ENCODE results near the gene TJP1.
"Not testable (repeated sequence)": the region's sequence is repeated elsewhere in the genome, so short reads cannot be mapped to it uniquely, and the experiment has no call there.

TJP1 gene

DNA sequence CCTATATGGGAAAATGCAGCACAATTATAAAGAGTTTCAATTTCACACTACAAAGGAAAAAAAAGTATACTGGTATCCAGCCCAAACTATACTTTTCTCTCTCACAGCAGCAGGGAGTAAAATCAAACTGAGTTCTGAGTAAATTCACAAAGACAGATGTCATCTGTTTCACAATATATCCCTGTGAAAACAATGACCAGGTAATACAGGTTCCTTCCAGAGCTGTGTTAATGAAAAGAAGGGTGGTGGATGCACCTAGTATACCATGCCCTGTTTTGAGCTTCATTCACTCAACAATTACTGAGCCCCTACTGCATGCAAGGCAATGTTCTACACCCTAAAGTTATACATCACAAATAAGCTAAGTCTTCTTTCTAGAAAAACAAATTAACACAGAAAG lies 108.5 kb downstream of the TJP1 start:
- DNase-seq (no peak), ATAC-seq (replicated peaks) (no peak)
- H3K9me3 Mint-ChIP-seq = peaks cover 4 to 6% of the 10 kb centered on the region in 2 donors
- no peak overlapping the region for H3K4me3 Mint-ChIP-seq
- no peaks in the 10 kb centered on the region for H3K27me3 Mint-ChIP-seq
- H3K36me3 Mint-ChIP-seq (ENCODE audit: insufficient read depth) = no peaks in the 10 kb centered on the region
- no peak overlapping the region for H3K27ac Mint-ChIP-seq
- no peaks in the 10 kb centered on the region for H3K4me1 Mint-ChIP-seq (ENCODE audit: low read depth in 2 of 2)

DNA sequence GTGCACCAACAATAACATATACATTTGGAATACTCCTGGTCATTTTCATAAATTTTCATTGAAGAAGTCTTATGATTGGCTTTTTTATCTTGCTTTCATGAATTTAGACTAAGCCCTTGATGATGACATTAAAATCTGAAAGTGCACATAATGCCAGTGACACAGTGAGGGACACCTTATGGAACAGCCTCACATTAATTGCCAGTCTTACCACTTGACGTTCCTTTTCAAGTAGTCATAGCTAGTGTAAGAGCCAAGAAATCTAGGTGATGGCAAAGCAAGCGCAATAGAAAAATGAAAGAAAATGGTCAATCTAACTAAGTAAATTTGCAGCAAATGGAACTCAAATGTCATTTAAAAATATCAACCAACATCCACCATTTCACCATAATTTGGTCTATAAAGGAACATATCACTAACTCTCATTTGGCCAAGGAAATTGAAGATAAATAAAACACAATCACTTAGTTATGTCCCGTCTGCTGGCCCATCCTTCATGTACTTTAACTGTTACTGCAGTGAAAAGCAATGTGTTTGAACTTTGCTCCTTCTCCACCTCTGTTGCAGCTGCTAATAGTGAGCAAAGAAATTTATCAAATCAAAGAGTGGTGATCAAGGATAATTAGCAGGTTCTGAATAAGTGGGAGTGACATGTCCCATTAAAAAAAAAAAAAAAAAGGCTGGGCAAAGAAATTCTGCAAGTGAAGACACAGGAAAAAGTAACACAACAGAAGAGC lies 110.0 kb downstream of the TJP1 start:
- H3K36me3 Mint-ChIP-seq (ENCODE audit: insufficient read depth) = no peaks in the 10 kb centered on the region
- no peaks in the 10 kb centered on the region for H3K4me1 Mint-ChIP-seq (ENCODE audit: low read depth in 2 of 2)
- no peak overlapping the region for H3K4me3 Mint-ChIP-seq
- H3K27me3 Mint-ChIP-seq = peaks cover 0 to under 1% of the 10 kb centered on the region in 2 donors
- no peak overlapping the region for H3K27ac Mint-ChIP-seq
- ATAC-seq (replicated peaks) (no peak), DNase-seq (no peak)
- H3K9me3 Mint-ChIP-seq = peaks cover 0 to 3% of the 10 kb centered on the region in 2 donors

DNA sequence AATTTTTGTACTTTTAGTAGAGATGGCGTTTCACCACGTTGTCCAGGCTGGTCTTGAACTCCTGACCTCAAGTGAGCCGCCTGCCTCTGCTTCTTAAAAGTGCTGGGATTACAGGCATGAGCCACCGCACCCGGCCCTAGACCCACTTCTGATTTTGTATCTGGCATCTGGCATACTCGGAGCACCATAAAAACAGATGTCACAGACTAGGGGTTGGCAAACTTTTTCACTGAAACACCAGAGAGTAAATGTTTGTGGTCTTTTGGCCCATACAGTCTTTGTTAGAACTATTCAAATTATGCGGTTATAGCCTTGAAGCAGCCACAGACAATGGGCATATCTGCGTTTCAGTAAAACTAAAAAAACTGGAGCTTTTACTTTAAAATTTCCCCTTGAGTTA lies 110.7 kb downstream of the TJP1 start:
- H3K27me3 Mint-ChIP-seq = peaks cover 0 to 8% of the 10 kb centered on the region in 2 donors
- H3K4me3 Mint-ChIP-seq = no peak overlapping the region
- H3K36me3 Mint-ChIP-seq (ENCODE audit: insufficient read depth) = no peaks in the 10 kb centered on the region
- H3K4me1 Mint-ChIP-seq (ENCODE audit: low read depth in 2 of 2) = no peaks in the 10 kb centered on the region
- H3K9me3 Mint-ChIP-seq = peaks cover 0 to 3% of the 10 kb centered on the region in 2 donors
- DNase-seq (no peak), ATAC-seq (replicated peaks) (no peak)
- no peak overlapping the region for H3K27ac Mint-ChIP-seq

DNA sequence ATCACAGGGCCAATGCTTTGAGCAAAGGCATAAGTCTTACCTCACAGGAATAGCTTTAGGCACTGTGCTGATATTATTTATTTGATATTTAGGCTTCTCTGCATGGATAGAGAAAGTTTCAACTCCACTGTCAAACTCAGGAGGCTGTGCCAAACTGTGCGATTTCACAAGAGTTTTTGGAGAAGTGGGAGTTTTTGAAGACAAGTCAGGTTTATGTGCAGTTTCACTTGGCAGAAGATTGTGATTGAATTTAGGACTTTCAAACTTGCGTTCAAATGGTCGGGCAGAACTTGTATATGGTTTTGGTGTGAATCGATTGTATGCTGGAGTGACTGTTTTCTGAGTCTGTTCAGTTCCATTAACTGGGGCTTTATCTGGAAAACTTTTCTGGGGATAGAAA lies 113.7 kb downstream of the TJP1 start:
- H3K27me3 Mint-ChIP-seq = peaks cover 0 to 8% of the 10 kb centered on the region in 2 donors
- no peak overlapping the region for H3K27ac Mint-ChIP-seq
- no peaks in the 10 kb centered on the region for H3K36me3 Mint-ChIP-seq (ENCODE audit: insufficient read depth)
- ATAC-seq (replicated peaks) (no peak), DNase-seq (no peak)
- no peaks in the 10 kb centered on the region for H3K9me3 Mint-ChIP-seq
- no peaks in the 10 kb centered on the region for H3K4me1 Mint-ChIP-seq (ENCODE audit: low read depth in 2 of 2)
- no peak overlapping the region for H3K4me3 Mint-ChIP-seq

DNA sequence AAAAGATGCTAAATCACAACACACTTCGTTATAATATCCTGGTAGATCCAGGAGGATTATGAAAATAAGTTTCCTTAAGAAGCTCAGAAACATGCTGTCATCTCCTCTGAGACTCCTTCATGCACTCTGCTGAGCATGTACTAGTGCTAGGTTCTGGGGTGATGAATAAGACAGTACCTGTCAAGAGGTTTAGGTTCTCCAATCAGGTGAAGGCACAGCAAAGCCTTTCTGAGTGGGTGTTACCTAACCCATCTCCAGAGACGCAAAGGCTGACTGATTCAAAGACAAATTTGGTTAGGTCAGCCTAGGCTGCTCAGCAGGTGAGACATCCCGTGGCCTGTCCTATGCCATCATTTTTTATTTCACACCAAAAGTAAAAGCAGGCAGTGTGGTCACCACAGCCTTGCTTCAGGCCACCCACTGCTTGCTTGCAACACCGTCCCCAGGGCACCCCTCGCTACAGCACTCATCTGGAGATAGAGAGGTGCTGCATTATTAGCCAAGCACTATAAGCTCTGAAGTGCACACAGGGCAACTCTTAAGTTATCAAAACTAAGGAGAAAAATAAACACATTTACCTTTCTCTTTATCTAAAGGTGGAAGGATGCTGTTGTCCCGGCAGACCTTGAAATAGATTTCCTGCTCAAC lies 117.2 kb downstream of the TJP1 start:
- no peaks in the 10 kb centered on the region for H3K9me3 Mint-ChIP-seq
- ATAC-seq (replicated peaks) = no peak
- H3K4me3 Mint-ChIP-seq = no peak overlapping the region
- H3K36me3 Mint-ChIP-seq (ENCODE audit: insufficient read depth) = no peaks in the 10 kb centered on the region
- no peak overlapping the region for H3K27ac Mint-ChIP-seq
- H3K4me1 Mint-ChIP-seq (ENCODE audit: low read depth in 2 of 2) = no peaks in the 10 kb centered on the region
- DNase-seq = no peak
- peaks cover 0 to 8% of the 10 kb centered on the region in 2 donors for H3K27me3 Mint-ChIP-seq

DNA sequence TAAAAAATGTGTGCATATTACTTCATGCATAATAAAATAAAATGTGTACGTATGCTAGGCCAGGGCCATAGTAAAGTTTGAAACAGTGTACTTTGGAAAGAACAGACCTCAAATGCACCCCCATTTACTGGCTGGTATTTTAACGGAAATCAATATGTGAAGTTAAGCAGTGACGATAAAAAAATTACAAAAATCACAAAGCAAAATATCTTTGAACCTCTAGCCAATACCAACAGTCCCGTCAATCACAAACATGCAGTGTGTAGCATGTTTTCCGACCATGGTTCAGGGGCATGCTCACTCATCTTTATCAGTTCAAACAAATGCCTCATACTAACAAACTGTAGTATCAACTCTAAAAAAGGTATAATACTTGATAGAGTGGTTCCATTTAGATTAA lies 121.1 kb downstream of the TJP1 start:
- no peak for ATAC-seq (replicated peaks)
- H3K4me3 Mint-ChIP-seq = no peak overlapping the region

DNA sequence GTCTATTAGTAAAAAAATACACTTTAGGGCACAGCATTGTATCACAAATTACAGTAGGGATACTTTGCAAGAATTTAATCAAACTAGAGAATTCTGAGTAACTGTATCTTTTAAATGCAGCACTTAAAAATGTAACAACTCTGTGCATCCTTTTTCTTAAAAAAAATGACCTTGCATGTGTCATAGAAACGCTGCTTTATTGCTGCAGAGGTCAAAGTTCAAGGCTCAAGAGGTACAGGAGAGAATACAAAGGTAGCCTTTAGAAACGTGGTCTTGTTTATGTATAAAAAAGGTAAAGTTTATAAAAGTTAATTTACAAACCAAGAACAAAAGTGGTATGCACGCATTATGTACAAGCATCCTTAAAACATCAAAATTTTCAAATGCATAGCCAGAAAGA lies 122.0 kb downstream of the TJP1 start:
- no peaks in the 10 kb centered on the region for H3K27me3 Mint-ChIP-seq
- no peak overlapping the region for H3K27ac Mint-ChIP-seq
- no peaks in the 10 kb centered on the region for H3K36me3 Mint-ChIP-seq (ENCODE audit: insufficient read depth)
- no peaks in the 10 kb centered on the region for H3K4me1 Mint-ChIP-seq (ENCODE audit: low read depth in 2 of 2)
- no peak for ATAC-seq (replicated peaks)
- no peaks in the 10 kb centered on the region for H3K9me3 Mint-ChIP-seq
- no peak overlapping the region for H3K4me3 Mint-ChIP-seq
- DNase-seq = no peak

More for the DNA sequence above, 121.1 kb downstream of the TJP1 start:
- no peaks in the 10 kb centered on the region for H3K36me3 Mint-ChIP-seq (ENCODE audit: insufficient read depth)
- no peak for DNase-seq
- no peaks in the 10 kb centered on the region for H3K9me3 Mint-ChIP-seq
- H3K27ac Mint-ChIP-seq = no peak overlapping the region
- no peaks in the 10 kb centered on the region for H3K27me3 Mint-ChIP-seq
- no peaks in the 10 kb centered on the region for H3K4me1 Mint-ChIP-seq (ENCODE audit: low read depth in 2 of 2)

DNA sequence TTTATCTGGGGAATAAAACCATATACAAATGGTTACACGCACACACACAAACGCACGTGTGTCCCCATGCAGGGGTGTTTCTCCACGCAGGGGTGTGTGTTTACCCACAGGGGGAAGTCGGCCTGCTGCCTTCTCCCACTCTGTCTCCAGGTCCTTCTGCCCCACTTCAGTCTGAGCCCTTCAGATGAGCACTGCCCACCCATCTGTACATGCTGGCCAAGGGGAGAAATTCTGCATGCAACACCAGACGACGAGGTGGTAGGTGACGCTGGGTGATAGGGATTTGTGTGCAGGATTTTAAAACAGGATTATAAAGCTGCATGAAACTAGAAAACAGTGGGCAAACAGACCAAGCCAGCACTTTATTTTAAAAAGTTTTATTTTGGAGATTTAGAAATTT lies 122.5 kb downstream of the TJP1 start:
- no peak overlapping the region for H3K27ac Mint-ChIP-seq
- H3K36me3 Mint-ChIP-seq (ENCODE audit: insufficient read depth) = no peaks in the 10 kb centered on the region
- DNase-seq = no peak
- peaks cover 0 to under 1% of the 10 kb centered on the region in 2 donors for H3K9me3 Mint-ChIP-seq
- H3K4me3 Mint-ChIP-seq = no peak overlapping the region
- H3K4me1 Mint-ChIP-seq (ENCODE audit: low read depth in 2 of 2) = no peaks in the 10 kb centered on the region
- no peak for ATAC-seq (replicated peaks)
- H3K27me3 Mint-ChIP-seq = no peaks in the 10 kb centered on the region

DNA sequence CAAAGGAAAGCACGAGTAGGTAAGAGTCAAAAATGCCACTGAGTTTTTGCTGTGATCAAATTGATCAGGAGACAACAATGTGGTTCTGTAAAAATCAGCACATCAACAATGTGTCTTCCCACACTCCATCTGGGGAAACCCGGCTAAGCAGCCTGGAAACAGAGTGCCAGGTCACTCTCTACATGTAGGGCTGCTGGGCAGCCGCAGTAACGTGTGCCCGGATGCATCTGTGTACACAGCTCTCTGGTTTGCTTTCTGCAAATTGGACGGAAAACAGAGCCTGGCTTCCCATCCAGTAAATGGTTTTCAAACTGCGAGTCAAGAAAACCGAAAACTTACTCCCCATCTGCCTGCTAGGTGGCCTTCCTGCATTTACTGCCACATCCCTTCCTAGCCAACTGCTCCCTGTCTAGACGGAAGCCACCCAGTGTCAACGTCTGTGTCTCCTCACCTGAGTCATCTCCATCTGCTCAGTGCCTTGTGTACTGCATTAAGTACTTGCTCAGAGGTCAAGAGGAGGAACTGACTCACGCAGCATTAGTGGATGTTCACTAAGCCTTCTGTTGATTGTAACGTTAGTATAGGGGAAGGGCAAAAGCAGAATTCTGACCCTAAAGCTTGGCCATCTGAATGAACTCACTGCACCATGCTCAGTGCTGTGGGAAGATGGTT lies 124.1 kb downstream of the TJP1 start:
- Mint-ChIP-seq H3K36me3 (ENCODE audit: insufficient read depth) (no peaks in the 10 kb centered on the region), H3K9me3 (peaks cover 0 to 4% of the 10 kb centered on the region in 2 donors), H3K27ac (no peak overlapping the region), H3K27me3 (no peaks in the 10 kb centered on the region), H3K4me3 (no peak overlapping the region), H3K4me1 (ENCODE audit: low read depth in 2 of 2) (no peaks in the 10 kb centered on the region)
- ATAC-seq (replicated peaks) (no peak), DNase-seq (no peak)

DNA sequence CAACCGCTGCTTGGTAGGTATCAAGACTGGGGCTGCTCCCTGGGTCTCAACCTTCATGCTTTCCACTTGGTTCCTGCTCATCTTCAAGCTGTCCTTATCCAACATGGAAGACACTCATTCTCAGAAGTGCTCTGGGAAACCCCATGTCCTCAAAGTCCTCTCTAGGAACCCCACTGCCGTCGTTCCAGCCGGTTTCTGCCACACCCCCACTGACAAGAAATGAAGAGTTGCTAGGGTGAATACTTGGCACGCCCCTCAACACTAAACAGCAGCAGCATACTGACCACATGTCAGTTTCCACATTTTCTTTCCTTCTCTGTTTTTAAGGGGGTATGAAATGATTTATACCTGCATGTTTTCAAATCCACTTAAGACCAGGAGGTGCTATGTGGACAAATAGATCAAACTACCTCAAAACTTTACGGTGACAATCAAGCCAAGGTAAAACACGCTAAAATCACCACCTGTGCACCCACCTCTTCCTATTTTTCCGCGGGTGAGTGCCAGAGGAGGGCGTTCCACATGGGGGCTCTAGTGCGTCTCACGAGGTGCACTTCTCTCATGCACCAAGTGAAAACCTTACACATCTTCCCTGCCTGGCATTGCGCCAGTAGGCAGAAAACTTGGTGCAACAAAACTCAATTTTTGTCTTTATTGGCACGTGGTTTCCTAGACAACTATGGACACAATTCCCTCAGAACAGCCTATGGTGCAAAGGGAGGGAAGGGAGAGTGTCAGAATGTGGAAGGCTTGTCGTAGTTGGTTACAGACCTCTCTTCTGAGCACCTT lies 125.1 kb downstream of the TJP1 start:
- no peak overlapping the region for H3K27ac Mint-ChIP-seq
- peaks cover 0 to 8% of the 10 kb centered on the region in 2 donors for H3K9me3 Mint-ChIP-seq
- no peak for DNase-seq
- no peaks in the 10 kb centered on the region for H3K4me1 Mint-ChIP-seq (ENCODE audit: low read depth in 2 of 2)
- no peak overlapping the region for H3K4me3 Mint-ChIP-seq
- no peaks in the 10 kb centered on the region for H3K27me3 Mint-ChIP-seq
- ATAC-seq (replicated peaks) = no peak
- no peaks in the 10 kb centered on the region for H3K36me3 Mint-ChIP-seq (ENCODE audit: insufficient read depth)

DNA sequence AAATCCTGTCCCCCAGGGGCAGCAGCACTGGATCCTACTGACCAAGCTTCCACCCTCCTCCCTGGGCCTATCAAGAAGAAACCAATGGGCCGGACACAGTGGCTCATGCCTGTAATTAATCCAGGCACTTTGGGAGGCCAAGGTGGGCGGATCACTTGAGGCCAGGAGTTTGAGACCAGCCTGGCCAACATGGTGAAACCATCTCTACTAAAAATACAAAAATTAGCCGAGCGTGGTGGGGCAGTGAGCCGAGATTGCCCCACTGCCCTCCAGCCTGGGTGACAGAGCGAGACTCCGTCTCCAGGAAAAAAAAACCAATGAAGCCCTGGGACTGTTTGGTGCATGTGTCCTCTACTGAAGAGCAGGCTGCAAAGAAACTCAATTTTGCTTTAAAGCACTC lies 125.8 kb downstream of the TJP1 start:
- H3K36me3 Mint-ChIP-seq (ENCODE audit: insufficient read depth); DNase-seq; H3K4me1 Mint-ChIP-seq (ENCODE audit: low read depth in 2 of 2); ATAC-seq (replicated peaks); H3K4me3 Mint-ChIP-seq; H3K27ac Mint-ChIP-seq; H3K27me3 Mint-ChIP-seq; H3K9me3 Mint-ChIP-seq: not testable (repeated sequence)

DNA sequence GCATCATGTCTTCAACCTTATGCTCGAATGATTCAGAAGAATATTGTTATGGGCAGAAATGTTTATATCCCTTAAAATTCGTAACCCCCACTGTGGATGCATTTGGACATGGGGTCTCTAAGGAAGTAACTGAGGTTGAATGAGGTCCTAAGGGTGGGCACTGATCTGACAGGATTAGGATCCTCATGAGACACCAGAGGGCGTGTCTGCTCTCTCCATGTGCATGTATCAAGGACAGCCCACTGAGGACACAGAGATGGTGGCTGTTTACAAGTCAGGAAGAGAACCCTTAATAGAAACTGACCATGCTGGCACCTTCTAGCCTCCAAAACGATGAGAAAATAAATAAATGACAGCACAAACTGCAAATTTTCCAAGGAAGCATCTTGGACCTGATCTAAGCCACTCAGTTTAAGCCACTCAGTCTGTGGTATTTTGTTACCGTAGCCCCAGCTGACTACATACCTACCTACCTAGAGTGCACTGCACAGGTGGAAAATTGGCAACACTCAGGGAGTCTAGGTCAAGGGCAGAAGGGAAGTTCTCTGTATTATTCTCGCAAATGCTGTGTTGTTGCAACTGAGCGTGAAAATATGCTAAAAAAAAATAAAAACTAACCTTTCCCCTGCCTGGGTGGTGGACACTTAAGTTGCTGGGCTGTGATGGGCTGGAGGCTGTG lies 126.6 kb downstream of the TJP1 start:
- no peak overlapping the region for H3K27ac Mint-ChIP-seq
- H3K36me3 Mint-ChIP-seq (ENCODE audit: insufficient read depth) = no peaks in the 10 kb centered on the region
- peaks cover 0 to 9% of the 10 kb centered on the region in 2 donors for H3K27me3 Mint-ChIP-seq
- DNase-seq (no peak), ATAC-seq (replicated peaks) (no peak)
- H3K4me3 Mint-ChIP-seq = no peak overlapping the region
- peaks cover 0 to 10% of the 10 kb centered on the region in 2 donors for H3K9me3 Mint-ChIP-seq
- H3K4me1 Mint-ChIP-seq (ENCODE audit: low read depth in 2 of 2) = no peaks in the 10 kb centered on the region

DNA sequence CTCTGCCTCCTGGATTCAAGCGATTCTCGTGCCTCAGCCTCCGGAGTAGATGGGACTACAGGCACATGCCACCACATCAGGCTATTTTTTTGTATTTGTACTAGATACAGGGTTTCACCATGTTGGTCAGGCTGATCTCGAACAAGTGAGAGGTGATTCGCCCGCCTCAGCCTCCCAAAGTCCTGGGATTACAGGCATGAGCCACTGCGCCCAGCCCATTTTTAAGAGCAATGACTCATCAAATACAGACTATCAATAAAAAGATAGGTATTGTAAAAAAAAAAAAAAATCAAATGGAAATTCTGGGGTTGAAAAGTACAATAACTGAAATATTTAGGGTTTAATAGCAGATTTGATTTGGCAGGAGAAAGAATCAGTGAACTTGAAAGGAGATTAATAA lies 129.0 kb downstream of the TJP1 start:
- Mint-ChIP-seq H3K36me3 (ENCODE audit: insufficient read depth) (no peaks in the 10 kb centered on the region), H3K4me1 (ENCODE audit: low read depth in 2 of 2) (no peaks in the 10 kb centered on the region), H3K27ac (no peak overlapping the region), H3K27me3 (peaks cover 0 to 9% of the 10 kb centered on the region in 2 donors), H3K4me3 (no peak overlapping the region), H3K9me3 (peaks cover 0 to 10% of the 10 kb centered on the region in 2 donors)
- no peak for DNase-seq
- no peak for ATAC-seq (replicated peaks)

Measured in effector memory CD8-positive, alpha-beta T cell (primary cell).